GM18499 (cell line): Measurements from ENCODE around the gene KRTAP20-2.

ENCODE experiments used
- ATAC-seq: cut with Tn5 transposase; IDR thresholded peaks from one replicate; pipeline ENCODE4 v1.9.1; 2021; ENCODE audit warnings: moderate number of reproducible peaks; ENCODE audit not compliant: insufficient read depth, unreplicated experiment

The KRTAP20-2 gene

DNA sequence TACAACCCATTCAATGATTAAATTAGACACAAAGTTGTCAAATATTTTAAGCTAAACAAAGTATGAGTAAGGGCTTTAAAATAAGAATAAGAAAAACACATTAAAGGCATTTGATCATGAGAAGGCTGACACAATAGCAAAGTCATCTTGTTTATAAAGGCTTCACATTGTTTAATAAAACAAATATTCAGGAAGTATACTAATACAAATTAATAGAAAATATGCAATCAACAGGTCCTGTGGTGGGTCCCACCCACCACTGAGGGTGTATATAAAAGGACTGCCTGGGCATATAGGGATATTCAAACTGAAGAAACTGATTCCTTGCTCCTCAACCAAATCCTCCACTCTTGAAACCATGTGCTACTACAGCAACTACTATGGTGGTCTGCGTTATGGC lies at the start of gene KRTAP20-2:
KRTAP20-2 (plus strand) TSS at position 301 of the 400 bp plus-strand sequence; CDS start at position 359, 58 bp downstream.
- no peak for ATAC-seq

DNA sequence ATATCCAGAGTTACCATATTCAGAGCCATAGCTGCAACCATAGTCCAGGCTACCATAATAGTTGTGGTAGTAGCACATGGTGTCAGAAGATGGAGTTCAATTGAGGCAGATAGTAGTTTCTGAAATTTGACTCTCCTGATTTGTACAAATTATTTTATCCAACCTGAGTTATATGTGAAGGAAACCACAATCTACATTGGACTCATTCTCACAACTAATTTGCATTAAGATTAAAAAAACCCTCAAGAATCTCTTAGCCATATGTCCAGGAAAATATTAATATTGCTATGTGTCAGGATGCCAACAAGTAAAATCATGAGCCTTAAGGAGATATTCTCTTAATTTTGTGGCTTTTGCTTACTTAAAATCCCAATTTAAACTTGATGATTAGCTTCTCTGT lies 44.7 kb upstream of the KRTAP20-2 start, which contains the start of gene KRTAP22-2:
KRTAP22-2 (minus strand) TSS at position 101 of the 400 bp plus-strand sequence.
- no peak for ATAC-seq

DNA sequence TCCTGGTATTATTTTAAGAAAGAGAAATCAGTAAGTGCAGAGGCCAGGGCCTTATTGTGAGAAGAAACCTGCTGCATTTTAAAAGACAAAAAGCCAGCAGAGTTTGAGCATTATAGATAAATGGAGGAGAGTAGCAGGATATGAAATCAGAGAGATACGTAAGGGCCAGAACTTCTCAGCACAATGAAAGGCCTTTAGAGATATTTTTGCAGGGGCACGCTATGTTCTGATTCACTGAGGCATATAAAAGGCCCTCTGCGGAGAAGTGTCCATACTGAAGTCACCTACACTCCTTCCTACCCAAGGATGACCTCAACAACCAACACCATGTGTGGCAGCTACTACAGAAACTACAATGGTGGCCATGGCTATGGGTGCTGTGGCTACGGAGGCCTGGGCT lies 42.9 kb upstream of the KRTAP20-2 start, which contains the start of gene KRTAP6-3:
KRTAP6-3 (plus strand) TSS at position 301 of the 400 bp plus-strand sequence; CDS start at position 307, 6 bp downstream.
- ATAC-seq: no peak

DNA sequence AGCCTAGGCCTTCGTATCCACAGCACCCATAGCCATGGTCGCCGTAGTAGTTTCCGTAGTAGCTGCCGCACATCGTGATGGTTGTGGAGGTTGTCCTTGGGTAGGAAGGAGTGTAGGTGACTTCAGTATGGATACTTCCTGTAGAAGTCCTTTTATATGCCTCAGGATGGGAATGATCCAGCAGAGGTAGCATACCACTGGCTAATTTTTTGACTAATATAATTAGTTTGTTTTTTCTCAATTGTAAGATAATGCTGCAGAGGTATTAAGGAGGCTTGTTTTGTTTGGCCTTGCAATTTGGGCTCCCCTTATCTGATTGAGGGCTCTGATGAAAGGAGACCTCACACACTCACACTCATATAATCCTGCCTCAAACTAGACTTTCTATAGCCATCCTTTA lies 36.2 kb upstream of the KRTAP20-2 start, which contains the start of gene KRTAP6-2:
KRTAP6-2 (minus strand) TSS at position 101 of the 400 bp plus-strand sequence; CDS start at position 73, 28 bp downstream.
- ATAC-seq: no peak

DNA sequence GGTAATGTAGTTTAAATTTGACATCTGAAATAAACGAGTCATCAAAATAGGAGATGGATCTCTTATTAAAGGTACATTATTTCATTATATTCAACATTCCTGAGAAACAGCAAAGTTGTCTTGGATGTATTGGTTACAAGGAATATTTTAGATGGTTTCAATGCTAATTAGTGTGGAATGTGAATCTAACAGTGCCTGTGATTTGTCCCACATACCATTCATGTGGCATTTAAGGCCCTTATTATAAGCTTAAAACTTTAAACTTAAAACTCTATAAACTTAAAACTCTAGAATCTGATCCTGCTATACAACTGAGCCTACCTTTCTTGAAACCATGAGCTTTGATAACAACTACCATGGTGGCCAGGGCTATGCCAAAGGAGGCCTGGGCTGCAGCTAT lies 34.2 kb upstream of the KRTAP20-2 start, which contains the start of gene KRTAP22-1:
KRTAP22-1 (plus strand) TSS at position 301 of the 400 bp plus-strand sequence.
- no peak for ATAC-seq

DNA sequence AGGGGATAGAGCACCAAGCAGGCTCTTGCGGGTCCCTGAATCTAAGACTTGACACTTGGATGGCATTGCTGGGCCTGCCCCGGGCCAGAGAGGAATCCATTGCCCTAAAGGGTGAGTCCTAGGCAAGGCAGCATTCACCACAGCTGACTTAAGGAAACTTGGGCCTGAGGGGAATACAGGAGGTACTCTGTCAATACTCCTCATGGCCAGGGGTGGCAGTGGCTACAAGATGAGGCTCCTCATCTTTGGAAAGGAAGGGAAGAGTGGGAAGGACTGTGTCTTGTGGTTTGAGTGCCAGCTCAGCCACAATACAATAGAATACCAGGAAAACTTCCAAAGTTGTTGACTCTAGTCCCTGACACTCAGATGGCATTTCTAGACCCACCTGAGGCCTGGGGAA lies 29.0 kb upstream of the KRTAP20-2 start:
- no peak for ATAC-seq

DNA sequence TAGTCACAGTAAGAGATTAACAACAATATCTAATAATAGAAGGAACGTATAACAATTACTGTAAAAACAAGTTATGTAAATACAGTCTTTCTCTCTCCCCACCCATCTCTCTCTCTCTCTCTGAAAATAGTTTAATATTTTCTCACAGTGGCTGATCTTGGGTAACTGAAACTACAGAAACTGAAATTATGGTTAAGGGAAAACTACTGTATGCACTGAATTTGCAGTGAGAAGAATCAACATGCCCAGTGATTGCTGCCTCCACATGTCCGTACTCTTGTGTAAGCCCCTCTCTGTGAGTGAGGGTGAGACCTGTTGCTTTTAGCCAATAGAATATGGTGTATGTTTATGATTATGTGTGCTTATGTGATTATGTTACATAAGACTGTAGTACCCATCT lies 22.9 kb upstream of the KRTAP20-2 start:
- ATAC-seq: no peak

DNA sequence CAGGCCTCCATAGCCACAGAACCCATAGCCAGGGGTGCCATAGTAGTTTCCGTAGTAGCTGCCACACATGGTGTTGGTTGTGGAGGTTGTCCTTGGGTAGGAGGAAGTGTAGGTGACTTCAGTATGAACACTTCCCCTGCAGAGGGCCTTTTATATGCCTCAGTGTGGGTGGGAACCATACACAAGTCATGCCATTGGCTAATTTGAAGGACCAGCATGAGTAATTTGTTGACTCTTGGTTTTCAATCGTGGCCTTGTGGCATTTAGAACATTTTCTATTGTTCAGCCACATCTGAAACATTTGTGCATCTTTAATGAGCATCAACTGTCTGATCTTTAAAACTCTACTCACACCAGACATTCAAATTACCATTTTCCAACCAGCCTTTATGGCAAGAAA lies 21.2 kb upstream of the KRTAP20-2 start, which contains the start of gene KRTAP6-1:
KRTAP6-1 (minus strand) TSS at position 95 of the 400 bp plus-strand sequence; CDS start at position 69, 26 bp downstream.
- ATAC-seq: no peak

DNA sequence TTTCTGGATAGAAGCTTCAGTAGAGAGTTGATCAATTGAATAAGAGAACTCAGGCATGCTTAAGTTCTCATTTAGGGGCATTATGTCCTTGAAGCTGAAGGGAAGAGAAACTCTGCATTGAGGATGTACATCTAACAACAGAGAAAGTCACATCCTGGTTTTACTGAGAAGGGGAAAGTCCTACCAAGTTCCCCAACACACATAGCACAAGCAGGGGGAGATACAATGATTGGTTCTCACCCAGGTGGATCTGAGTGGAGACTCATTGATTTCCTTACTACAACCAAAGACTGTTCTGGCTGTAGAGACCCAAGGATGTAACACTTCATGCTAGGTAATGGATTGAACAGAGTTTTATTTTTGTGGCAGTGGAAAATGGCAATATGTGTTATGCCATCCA lies 19.8 kb upstream of the KRTAP20-2 start:
- no peak for ATAC-seq

DNA sequence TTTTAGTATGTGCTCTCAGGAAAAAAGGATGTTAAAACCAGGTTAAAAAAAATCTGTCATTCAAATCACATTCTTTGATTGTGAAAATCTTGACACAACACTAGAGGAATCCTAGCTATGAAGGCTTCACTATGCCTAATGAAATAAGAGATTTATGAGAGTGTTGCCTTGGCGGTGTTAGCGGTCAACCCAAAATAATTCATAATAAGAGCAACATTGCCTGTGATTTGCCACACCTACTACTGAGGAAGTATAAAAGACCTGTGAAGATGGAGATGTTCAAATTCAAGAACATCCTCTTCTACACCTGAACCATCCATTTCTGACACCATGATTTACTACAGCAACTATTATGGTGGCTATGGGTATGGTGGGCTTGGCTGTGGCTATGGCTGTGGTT lies 18.9 kb upstream of the KRTAP20-2 start, which contains the start of gene KRTAP20-1:
KRTAP20-1 (plus strand) TSS at position 301 of the 400 bp plus-strand sequence; CDS start at position 331, 30 bp downstream.
- no peak for ATAC-seq

DNA sequence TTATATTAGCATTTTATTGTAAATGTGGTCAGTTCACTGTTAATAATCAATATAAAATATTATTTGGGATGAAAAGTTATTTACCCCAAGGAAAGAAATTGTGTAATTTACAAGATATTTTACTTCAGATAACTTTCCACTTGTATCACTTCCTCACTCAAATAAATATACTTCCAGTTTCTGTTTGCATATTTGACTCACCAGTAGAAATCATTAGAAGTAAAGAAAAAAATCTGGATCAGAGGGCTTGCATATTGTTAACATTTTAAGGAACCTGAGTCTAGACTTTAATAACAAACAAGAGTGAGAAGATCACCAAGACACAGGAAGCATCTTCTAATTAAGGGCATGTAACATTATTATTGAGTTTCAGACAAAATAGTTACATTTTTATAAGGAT lies 14.9 kb upstream of the KRTAP20-2 start:
- ATAC-seq: no peak

DNA sequence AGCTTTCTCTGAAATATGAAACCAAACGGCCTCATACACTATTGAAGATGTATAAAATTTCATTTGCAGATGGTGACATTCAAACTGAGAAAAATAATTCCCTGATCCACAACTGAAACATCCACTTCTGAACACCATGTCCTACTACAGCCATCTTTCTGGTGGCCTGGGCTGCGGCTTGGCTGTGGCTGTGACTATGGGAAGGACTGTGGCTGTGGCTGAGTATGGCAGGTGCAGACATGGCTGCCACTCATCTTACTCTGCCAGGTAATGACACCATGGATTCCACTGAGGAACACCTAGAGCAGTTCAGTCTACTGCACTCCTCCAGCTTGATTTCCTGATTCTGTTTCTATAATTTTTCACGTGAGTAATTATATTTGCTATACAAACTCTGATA lies 14.5 kb upstream of the KRTAP20-2 start, which contains the start of gene KRTAP20-4:
KRTAP20-4 (plus strand) TSS at position 106 of the 400 bp plus-strand sequence.
- no peak for ATAC-seq

DNA sequence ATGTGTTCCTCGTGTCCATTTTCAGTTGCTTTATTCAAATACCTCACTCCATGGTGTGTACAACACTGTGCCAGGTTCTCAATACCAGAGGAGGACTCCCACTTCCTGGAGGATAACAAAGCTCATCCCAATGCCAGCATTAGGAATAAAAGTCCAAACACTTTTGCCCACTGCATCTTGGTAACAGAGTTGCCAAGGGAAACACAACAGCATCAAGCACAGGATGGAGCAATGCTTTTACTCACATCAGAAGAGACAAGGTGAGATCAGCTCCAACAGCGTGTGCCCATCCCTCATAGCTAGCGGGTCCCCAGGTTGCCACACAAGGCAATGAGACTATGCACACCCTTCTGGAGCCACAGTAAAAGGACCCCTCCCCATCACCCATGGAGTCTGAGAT lies 11.6 kb upstream of the KRTAP20-2 start:
- no peak for ATAC-seq

DNA sequence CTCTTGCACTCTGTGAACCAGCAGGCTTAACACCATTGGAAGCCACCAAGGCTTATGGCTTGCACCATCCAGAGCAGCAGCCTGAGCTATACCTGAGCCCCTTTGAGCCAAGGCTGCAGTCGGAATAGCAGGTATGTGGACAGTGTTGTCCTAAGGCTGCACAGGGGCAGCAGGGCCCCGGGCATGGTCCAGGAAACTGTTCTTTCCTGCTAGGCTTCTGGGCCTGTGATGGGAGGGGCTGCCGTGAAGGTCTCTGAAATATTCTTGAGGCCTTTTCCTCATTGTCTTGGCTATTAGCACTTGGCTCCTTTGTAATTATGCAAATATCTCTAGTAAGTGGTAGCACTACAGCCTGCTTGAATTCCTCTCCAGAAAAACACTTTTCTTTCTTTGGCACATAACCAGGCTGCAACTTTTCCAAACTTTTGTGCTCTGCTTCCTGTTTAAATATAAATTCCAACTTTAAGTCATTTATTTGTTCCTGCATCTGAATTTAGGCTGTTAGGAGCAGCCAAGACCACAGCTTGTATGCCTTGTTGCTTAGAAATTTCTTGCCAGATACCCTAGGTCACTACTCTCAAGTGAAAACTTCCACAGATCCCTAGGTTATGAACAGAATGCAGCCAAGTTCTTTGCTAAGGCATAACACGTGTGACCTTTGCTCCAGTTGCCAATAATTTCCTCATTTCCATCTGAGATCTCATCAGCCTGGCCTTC lies 9.4 kb upstream of the KRTAP20-2 start:
- ATAC-seq: no peak

DNA sequence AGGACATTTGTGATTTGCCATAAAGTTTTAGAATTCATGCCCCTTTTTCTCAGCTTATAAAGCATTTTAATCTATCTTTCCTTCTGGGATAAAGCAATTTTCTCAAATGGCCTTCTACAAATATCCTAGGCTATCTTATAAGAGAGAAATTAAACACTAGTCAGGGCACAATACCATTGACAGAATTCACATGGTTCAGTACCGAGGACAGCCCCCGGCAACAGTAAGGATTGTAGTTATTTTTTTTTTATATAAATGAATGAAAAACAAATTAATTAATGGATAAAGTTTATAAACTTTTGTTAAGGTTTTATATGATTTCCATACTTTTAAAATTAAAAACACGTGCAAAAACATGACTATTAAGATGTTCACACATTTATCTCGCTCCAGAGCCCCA lies 6.9 kb upstream of the KRTAP20-2 start:
- no peak for ATAC-seq

DNA sequence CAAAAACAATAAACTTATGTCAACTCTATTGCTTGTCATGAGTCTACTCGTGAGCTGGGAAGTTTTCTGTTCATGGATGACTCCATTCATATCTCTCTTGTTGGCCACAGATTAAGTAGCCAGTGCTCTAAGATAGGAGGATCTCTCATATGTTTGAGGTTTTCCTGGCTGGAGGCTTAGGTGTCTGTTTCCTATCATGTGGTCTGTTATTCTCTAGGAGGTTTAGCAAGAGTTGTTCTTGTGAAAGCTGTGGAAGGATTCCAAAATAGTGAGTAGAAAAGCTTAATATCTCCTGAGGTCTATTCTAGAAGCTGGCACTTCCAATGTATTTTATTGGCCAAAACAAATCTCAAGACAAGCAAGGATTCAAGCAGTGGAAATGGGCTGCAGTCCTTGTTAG lies 5.8 kb upstream of the KRTAP20-2 start:
- no peak for ATAC-seq

DNA sequence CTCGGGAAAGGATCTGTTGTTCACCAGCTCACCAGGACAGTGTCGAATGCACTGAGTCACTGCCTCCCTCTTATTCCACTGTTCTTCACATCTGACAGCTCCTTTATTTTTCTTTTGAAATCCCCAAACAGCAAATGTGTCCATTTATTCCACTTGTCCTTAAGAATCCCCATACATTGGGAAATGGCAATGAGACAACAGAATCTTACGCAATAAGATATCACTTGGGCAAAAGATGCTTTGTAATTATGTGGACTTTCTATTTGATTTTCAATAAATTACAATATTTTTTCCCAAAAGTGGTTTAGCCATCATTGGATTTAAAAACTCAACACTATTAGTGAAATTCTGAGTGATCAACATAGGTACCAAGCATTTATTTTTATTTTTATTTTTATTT lies 3.7 kb downstream of the KRTAP20-2 start:
- ATAC-seq: no peak

DNA sequence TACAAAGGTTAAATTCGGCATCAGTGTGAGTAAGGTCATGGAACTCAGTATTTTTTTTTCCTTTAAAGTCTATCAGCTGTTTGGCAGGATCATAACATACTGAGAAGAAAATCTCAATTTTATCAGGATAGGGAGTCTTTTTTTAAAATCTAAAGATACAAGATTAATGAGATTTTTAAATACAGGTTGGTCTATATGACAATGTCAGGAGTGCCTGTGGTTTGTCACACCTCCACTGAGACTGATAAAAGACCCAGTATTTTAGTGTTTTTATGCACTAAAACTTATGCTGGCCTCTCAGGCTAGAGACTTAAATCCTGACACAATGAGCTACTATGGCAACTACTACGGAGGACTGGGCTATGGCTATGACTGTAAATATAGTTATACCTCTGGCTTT lies 7.6 kb downstream of the KRTAP20-2 start, which contains the start of gene KRTAP20-3:
KRTAP20-3 (plus strand) TSS at position 301 of the 400 bp plus-strand sequence.
- ATAC-seq: no peak

DNA sequence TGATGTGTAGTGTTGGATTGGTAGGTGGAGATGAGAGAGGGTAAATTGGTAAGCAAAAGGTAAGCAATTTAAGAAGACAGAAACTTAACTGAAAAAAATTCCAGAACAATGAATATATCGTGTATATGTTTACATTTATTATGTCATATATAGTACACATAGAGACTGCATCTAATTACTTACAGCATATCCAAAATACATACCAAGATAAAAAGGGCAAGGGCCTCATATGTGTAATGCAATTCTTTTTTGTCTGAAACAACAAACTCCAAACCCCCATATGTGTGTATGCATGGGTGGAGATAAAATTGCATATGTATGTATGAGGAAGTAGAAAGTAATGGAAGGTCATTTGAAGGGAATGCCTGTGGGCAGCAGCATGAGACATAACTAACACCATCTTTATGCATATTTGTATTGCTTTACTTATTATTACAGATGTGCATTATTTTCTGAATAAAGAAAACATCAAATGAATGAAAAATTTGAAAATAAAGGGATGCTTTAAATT lies 12.0 kb downstream of the KRTAP20-2 start:
- ATAC-seq: no peak

DNA sequence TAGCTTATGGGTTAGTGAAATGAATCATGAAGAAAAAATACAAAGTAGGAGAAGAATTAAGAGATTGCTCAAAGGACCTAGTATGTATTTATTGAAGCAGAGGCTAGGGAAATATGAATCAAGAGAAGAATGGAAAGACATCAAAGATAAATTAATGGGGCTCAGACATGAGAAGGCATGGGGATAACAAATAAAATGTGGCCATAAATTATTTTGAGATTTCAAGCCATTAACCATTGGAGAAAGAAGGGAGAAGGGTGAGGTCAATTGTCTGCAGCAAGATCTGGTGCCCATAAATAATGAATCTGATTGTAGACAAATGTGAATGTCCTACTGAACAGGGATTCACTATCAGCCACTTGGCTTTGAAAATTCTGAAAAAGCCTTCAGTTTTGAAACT lies 17.9 kb downstream of the KRTAP20-2 start:
- no peak for ATAC-seq

DNA sequence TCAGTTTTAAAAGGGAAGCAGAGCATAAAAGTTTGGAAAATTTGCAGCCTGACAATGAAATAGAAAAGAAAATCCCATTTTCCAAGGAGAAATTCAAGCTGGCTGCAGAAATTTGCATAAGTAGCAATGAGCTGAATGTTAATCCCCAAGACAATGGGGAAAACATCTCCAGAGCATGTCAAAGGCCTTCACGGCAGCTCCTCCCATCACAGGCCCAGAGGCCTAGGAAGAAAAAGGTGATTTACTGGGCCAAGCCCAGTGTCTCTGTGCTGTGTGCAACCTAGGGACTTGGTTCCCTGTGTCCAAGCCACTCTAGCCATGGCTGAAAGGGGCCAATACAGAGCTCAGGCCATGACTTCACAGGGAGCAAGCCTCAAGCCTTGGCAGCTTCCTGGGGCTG lies 33.8 kb downstream of the KRTAP20-2 start:
- ATAC-seq: no peak
